ENCODE results near the gene KCNIP1. TPM values are rescaled to one million over a fixed set of nuclear protein-coding genes. Genes with fewer than 3 reads are reported as not detected.
A peak's percentile ranks its signal among the peaks of the same experiment; 100 is the strongest.
"Not testable (repeated sequence)": the region's sequence is repeated elsewhere in the genome, so short reads cannot be mapped to it uniquely, and the experiment has no call there.

KCNIP1 gene
- total RNA-seq, 1 donor from 2014 or later: 2.3 TPM

GRCh38 chr5:170750791-170751190, 247.0 kb downstream of the KCNIP1 start:
- H3K27me3 Mint-ChIP-seq (ENCODE audit: low read depth): no peaks in the 10 kb centered on the region
- H3K9me3 Mint-ChIP-seq: no peaks in the 10 kb centered on the region
- H3K4me3 Mint-ChIP-seq: no peak overlapping the region
- no peaks in the 10 kb centered on the region for H3K36me3 Mint-ChIP-seq
- peaks cover 82% of the 10 kb centered on the region for H3K4me1 Mint-ChIP-seq
- H3K27ac Mint-ChIP-seq: peak overlapping the region; percentile 99
- DNase-seq (ENCODE audit: low spot score in 2 of 2, unreplicated experiment in 2 of 2): no peak
- TF ChIP-seq CTCF (IDR thresholded peaks at IDR 0.05; ENCODE audit: unreplicated experiment): no peak

GRCh38 chr5:170751631-170752030, 247.8 kb downstream of the KCNIP1 start:
- no peaks in the 10 kb centered on the region for H3K9me3 Mint-ChIP-seq
- H3K4me3 Mint-ChIP-seq: no peak overlapping the region
- peaks cover 82% of the 10 kb centered on the region for H3K4me1 Mint-ChIP-seq
- TF ChIP-seq CTCF (IDR thresholded peaks at IDR 0.05; ENCODE audit: unreplicated experiment): no peak
- no peaks in the 10 kb centered on the region for H3K27me3 Mint-ChIP-seq (ENCODE audit: low read depth)
- no peak for DNase-seq (ENCODE audit: low spot score in 2 of 2, unreplicated experiment in 2 of 2)
- no peaks in the 10 kb centered on the region for H3K36me3 Mint-ChIP-seq
- peak overlapping the region; percentile 94 for H3K27ac Mint-ChIP-seq

DNA sequence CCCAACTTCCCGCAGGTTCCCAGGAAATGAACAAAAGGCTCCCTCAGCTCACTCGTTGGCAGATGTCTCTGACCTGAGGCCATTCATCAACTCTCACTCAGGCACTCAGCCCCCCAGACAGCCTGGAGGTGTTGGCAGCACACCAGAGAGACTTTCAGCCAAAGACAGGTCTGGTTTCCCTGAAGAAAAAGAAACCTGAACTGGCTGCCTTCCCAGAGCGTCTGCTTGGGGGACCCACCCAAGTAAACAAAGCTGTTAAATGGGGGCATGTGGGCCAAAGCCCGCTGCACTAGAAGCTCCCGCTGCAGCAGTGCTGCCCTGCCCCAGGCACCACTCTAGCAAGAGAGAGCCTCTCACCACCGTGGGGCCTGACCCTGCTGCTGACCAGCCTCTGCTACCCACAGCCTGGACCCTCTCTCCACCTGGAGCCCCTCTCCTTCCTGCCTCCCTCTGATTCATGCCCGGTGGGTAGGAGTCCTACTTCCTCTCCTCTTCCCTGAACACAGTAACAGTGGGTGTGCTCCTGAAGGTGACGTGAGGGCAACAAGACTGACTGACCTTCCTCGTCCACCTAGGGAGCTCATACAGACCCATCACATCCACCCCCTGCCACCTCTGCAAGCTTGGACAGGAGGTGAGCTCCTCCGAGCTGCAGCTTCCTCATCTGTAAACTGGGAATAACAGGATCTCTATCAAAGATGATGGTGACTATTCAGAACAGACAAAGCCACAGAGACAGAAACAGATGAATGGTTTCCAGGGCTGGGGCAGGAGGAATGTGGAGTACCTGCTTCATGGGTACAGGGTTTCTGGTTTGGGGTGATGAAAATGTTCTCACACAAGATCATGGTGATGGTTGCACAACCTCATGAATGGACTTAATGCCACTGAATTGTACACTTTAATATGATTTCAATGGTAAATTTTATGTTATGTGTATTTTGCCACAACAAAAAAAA, 248.7 kb downstream of the KCNIP1 start:
- H3K4me3 Mint-ChIP-seq: peak overlapping the region; percentile 5
- TF ChIP-seq CTCF (IDR thresholded peaks at IDR 0.05; ENCODE audit: unreplicated experiment): no peak
- peaks cover 82% of the 10 kb centered on the region for H3K4me1 Mint-ChIP-seq
- peak overlapping the region; percentile 94 for H3K27ac Mint-ChIP-seq
- no peaks in the 10 kb centered on the region for H3K27me3 Mint-ChIP-seq (ENCODE audit: low read depth)
- DNase-seq (ENCODE audit: low spot score in 2 of 2, unreplicated experiment in 2 of 2): no peak
- H3K36me3 Mint-ChIP-seq: no peaks in the 10 kb centered on the region
- H3K9me3 Mint-ChIP-seq: no peaks in the 10 kb centered on the region

DNA sequence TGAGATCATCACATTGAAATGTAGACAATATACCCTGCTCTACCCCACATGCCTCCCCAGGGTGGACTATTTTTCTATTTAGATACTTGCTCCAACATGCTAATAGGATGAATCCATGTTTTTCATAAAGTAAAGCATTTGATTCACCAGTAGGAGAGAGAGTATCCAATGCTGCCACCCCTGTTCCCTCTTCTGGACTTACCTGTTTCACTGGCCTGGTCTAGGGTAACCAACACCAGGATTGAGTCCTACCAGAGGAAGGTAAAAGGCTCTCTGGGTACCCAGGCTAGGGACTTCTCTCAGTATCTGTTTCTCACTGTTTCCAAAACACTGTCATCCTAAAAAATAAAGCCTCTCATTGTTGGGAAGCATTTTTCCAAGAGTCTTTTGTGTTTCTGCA, 249.5 kb downstream of the KCNIP1 start:
- Mint-ChIP-seq H3K27ac (peak overlapping the region; percentile 94), H3K4me1 (peaks cover 81% of the 10 kb centered on the region), H3K9me3 (no peaks in the 10 kb centered on the region), H3K27me3 (ENCODE audit: low read depth) (no peaks in the 10 kb centered on the region), H3K36me3 (no peaks in the 10 kb centered on the region), H3K4me3 (no peak overlapping the region)
- no peak for TF ChIP-seq CTCF (IDR thresholded peaks at IDR 0.05; ENCODE audit: unreplicated experiment)
- DNase-seq (ENCODE audit: low spot score in 2 of 2, unreplicated experiment in 2 of 2): no peak

GRCh38 chr5:170754508-170754907, 250.7 kb downstream of the KCNIP1 start:
- H3K4me1 Mint-ChIP-seq: peaks cover 76% of the 10 kb centered on the region
- not testable (repeated sequence) for H3K36me3 Mint-ChIP-seq

DNA sequence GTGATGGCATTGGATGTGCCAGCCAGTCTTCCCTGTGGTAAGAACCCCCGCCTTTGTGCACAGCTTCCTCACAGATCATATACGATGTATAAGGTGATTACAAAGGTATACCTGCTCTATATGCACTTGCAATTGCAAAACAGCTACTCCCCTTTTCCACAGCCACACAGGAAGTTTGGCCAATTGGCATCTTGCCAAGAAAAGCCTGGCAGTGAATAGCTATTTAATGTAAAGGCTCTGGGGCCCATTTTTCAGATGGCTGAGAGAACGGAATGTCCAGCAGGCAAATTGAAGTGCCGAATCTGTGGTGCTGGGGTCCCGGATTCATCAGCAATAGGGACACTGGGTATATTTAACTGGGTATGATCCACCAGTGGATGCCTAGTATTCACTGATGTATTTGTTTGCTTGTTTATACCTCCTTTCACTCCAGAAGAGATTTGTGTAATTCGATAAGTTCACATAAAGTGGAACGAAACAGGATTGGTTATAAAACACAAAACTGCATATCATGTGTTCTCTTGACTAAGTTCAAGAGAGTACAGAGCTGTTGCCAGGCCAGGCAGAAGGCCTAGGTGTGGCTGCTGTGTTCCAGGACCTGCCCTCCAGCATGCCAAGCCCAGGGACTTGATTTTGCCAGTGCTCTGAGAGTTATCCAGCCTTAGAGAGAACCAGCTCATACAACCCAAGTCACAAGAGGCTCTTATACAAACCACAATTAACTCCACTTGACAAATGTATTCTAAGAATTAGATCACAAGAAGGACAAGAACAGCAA, 252.0 kb downstream of the KCNIP1 start:
- H3K4me1 Mint-ChIP-seq: peaks cover 66% of the 10 kb centered on the region

More at GRCh38 chr5:170754508-170754907, 250.7 kb downstream of the KCNIP1 start:
- not testable (repeated sequence) for H3K27ac Mint-ChIP-seq; DNase-seq (ENCODE audit: low spot score in 2 of 2, unreplicated experiment in 2 of 2); H3K9me3 Mint-ChIP-seq; H3K27me3 Mint-ChIP-seq (ENCODE audit: low read depth); H3K4me3 Mint-ChIP-seq

More for the DNA sequence above, 252.0 kb downstream of the KCNIP1 start:
- Mint-ChIP-seq H3K4me3 (no peak overlapping the region), H3K36me3 (no peaks in the 10 kb centered on the region), H3K9me3 (no peaks in the 10 kb centered on the region), H3K27me3 (ENCODE audit: low read depth) (no peaks in the 10 kb centered on the region), H3K27ac (peak overlapping the region; percentile 65)
- DNase-seq (ENCODE audit: low spot score in 2 of 2, unreplicated experiment in 2 of 2): peak in 1 of 2 experiments; percentile 53
- TF ChIP-seq CTCF (IDR thresholded peaks at IDR 0.05; ENCODE audit: unreplicated experiment): no peak

Data from mesothelial cell of epicardium (in vitro differentiated cells).